HG02973 (cell line): Measurements from ENCODE around the gene BNIP3.
"Not testable (repeated sequence)": the region's sequence is repeated elsewhere in the genome, so short reads cannot be mapped to it uniquely, and the experiment has no call there.

Source experiments
- ATAC-seq: cut with Tn5 transposase; IDR thresholded peaks from one replicate; pipeline ENCODE4 v1.9.1; 2021; ENCODE audit warnings: moderate library complexity; ENCODE audit not compliant: unreplicated experiment

The BNIP3 gene

GRCh38 chr10:132002004-132002403, 20.3 kb upstream of the BNIP3 start:
- ATAC-seq, result no peak

GRCh38 chr10:132001238-132001972, 19.7 kb upstream of the BNIP3 start:
- no peak for ATAC-seq

- no peak for ATAC-seq
These were observed 17.3 kb upstream of the BNIP3 start for GRCh38 chr10:131998845-131999681.

- ATAC-seq, result no peak
These were observed 16.5 kb upstream of the BNIP3 start for GRCh38 chr10:131998050-131998844.

DNA sequence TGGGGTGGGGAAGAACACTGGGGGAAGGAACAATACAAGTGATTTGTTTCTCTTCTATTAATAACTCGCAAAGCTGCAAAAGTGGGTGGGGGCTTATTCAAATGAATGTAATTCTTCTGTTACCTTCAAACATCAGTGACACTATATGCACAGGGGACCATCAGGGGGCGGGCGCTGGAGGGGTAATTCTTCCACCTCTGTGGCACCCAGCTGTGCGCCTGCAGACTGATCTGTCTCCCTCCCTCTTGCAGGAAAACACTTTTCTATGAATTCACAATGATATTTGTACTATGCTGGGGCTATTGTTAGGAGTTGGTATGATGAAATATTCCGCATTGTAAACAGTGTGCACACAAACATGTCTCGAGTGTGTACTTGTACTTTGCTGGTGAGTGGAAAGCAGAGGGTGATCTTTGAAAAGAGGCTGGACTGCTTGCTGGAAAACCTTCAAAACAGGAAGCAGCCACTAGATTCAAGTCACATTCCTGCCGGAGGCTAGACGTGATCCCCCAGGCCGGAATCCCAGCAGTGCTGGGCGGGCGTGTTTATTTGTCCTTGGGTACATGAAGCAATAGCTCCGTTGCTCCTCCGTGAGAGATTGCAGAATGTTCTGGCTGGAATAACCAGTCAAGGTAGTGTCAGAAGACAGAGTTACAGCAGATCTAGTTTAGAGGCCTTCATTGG, 15.8 kb upstream of the BNIP3 start:
- ATAC-seq, result no peak

GRCh38 chr10:131996466-131997365, 15.0 kb upstream of the BNIP3 start:
- ATAC-seq, result no peak

- ATAC-seq, result no peak
These were observed 12.7 kb upstream of the BNIP3 start for GRCh38 chr10:131994435-131994834.

- no peak for ATAC-seq
These were observed 11.6 kb upstream of the BNIP3 start for GRCh38 chr10:131993275-131993674.

DNA sequence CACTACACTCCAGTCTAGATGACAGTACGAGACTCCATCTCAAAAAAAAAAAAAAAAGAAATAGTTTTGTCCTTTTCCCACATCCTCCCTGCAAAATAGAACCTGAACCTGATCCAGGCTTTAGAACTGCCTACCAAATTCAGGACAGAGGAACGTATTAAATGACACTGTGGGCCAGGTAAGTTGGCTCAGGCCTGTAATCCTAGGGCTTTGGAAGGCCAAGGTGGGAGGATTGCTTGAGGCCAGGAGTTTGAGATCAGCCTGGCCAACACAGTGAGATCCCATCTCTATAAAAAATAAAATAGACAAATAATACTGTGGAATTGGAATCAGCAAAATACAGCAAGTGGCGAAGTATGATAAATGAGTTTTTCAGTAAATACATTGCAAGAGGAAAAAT, 10.0 kb upstream of the BNIP3 start:
- no peak for ATAC-seq

- ATAC-seq, result not testable (repeated sequence)
These were observed 6.1 kb upstream of the BNIP3 start for GRCh38 chr10:131987786-131988185.

- not testable (repeated sequence) for ATAC-seq
These were observed 5.6 kb upstream of the BNIP3 start for GRCh38 chr10:131987301-131987700.

DNA sequence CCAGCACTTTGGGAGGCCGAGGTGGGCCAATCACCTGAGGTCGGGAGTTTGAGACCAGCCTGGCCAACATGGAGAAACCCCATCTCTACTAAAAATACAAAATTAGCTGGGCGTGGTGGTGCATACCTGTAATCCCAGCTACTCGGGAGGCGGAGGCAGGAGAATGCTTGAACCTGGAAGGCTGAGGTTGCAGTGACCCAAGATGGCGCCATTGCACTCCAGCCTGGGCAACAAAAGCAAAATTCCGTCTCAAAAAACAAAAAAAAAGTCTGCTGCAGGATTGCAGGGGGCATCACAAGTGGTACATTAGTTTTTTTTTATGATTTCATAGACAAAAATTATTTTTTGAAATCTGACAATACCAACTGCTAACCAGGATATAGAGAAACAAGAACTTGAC, 5.1 kb upstream of the BNIP3 start:
- not testable (repeated sequence) for ATAC-seq

- ATAC-seq, result no peak
These were observed 2.1 kb upstream of the BNIP3 start for GRCh38 chr10:131983780-131984179.

DNA sequence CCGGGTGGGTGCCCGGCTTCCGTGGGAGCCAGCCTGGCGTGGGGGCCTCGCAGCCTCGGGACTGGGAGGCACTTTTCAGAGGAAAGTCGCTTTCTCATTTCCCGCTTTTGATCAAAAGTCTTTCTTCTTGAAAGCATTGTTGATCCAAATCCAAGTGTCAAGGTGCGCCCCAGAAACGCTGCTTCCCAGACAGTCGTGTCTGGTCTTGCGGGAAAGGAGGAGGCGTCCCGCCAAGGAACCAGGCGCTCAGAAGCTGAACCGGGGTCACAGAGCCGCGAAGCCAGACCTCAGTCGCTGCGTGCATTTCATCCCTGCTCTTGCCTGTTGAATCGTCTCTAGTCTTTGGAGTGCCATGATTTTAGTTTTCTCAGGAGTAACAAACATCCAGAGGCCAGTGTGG, 1.1 kb upstream of the BNIP3 start:
- no peak for ATAC-seq

DNA sequence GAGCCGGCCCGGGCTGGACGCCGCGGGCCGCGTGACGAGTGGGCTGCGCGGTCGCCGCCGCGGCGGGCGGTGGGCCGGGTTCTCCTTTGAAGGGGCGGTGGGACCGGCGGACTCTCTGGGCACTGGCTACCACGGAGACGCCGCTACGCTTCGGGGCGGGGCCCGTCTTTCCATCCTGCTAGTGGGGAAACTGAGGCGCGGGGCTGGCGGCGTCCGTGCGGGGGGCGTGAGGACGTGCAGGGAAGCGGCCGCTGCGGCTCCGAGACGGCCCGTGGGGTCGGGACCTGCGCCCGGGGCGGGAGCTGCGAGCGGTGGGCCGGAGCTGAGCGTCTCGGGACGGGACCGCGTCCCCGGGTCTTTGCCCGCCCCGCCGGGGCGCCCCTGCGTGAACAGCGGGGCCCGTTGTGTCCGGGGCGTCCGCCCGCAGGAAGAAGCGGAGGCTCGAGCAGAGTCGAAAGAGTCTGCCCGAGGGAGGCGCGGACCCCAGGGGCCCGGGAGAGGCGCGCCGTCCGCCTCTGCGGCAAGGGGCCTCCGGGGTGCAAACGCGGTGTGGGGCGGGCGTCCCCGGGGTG, 548 bp upstream of the BNIP3 start:
- ATAC-seq, result peak; percentile 21

DNA sequence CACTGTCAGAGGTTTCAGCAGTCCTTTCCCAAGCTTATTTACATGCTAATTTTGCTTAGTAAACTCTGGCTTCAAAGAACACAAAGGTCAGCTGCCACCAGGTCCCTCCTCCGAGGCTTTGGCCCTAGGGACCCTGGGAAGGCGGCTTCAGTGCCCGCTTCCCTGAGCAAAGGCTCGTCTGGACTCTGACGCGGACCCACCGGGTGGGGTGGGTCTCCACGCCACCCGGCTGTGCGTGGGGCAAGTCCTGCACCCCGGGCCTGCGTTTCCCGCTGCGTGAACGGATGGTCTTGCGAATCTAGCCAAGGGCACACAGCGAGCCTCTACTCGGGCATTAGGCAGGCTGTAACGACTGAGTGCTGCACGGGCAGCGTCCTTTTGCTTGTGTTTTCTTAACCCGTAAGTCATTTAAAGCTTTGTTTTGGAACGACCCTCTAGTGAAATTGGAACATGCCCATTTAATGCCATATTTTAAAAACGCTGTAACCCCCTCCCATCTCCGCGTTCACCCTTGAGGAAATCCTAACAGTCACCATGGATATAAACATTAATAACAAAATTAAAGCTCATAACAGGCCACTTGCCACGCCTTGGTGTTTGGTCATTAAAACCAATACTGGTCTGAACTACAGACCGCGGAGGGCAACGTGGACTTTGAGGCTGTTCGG, 828 bp downstream of the BNIP3 start:
- no peak for ATAC-seq

GRCh38 chr10:131980321-131980720, 1.4 kb downstream of the BNIP3 start:
- ATAC-seq, result no peak

DNA sequence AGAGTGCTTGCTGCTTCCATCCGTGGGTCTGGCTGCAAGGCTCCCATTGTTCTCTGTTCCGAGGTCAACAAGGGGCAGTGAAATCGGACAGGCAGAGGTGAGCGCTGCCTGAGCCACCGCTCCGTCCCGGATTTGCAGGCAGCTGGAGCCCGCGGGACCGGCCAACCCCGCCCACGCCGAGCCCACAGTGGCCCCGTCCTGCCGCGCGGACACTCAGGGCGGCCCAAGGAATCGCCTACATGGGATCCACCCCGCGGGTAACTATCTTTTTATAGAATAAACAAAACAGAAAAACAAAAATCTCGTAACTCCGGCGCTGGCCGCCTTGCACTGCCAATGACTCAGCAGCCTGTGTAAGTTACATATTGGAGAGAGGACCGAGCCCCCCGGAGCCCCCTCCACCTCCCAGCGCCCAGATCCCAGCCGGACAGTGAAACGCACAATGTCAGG, 1.9 kb downstream of the BNIP3 start:
- ATAC-seq, result no peak

- no peak for ATAC-seq
These were observed 2.4 kb downstream of the BNIP3 start for GRCh38 chr10:131979336-131979735.
